Activated CD4-positive, alpha-beta T cell treated with anti-CD3 and anti-CD28 coated beads for 48 hours (primary cell): Measurements from ENCODE around the gene RAP1GAP.

ENCODE experiments used
- DNase-seq: peaks from one replicate; pipeline ENCODE4 v3.0.0-alpha.2; 2020

RAP1GAP gene

DNA sequence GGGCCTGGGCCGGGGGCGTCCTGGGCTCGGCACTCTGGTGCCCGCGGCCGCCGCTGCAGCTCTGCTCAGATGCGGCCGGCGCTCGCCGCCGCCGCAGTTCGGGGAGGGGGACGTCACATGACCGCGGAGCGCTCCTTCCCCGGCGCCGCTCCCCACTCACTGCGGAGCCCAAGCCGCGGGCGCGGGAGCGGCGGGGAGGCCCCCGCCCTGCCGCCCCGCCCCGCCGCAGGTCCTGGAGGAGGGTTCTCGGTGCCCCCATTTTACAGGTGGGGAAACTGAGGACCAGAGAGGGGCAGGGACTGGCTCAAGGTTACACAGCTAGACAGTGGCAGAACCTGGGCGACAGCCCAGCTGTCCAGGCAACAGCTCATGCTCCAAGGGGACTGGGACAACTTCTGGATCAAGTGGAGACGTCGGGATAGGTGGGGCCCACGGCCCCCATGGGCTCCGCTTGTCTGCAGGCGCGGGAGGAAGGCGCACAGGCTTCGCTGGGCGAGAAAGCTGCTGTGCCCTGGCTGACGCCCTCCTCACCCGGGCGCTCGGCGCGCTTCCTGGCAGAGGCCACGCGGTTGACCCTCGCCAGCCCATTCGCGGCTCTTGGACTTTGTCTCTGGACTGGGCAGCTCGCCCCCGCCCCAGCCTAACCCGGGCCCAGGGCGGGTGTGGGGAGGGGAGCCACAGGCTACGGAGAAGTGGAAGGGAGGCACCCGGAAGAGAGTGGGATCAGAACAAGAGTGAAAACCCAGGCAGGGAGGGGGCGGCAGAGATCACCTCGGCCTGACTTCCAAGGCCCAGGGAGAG is at the start of gene RAP1GAP:
RAP1GAP (minus strand) TSS at position 100 of the 801 bp plus-strand sequence. CDS start 49,325 bp downstream, outside the sequence.
- DNase-seq: peak; percentile 47

GRCh38 chr1:21716169-21716568 is 47.0 kb upstream of the RAP1GAP start:
- DNase-seq: no peak

GRCh38 chr1:21707891-21708290 is 38.7 kb upstream of the RAP1GAP start:
- no peak for DNase-seq

- DNase-seq: no peak
Measured at GRCh38 chr1:21707086-21707840, 38.1 kb upstream of the RAP1GAP start.

GRCh38 chr1:21706151-21706835 is 37.1 kb upstream of the RAP1GAP start:
- no peak for DNase-seq

- DNase-seq: no peak
Measured at GRCh38 chr1:21705303-21705980, 36.3 kb upstream of the RAP1GAP start.

DNA sequence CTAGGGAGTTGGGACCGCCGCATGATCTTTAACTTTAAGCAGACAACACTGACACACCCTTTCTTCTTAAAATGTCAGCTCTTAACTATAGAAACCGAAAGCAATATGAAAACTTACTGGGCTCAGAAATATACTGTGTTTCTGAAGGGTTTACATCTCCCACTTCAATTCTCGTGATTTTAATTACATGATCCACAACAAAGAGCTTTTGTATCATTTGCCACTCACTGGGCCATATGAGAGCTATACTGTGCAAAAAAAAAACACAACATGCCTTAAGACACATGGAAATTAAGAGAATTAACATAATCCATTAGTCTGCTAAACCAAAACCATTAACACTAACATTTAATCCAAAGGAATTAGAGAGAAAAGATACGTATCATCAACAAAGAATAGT is 35.0 kb upstream of the RAP1GAP start:
- DNase-seq: no peak

GRCh38 chr1:21703318-21703963 is 34.3 kb upstream of the RAP1GAP start:
- no peak for DNase-seq

DNA sequence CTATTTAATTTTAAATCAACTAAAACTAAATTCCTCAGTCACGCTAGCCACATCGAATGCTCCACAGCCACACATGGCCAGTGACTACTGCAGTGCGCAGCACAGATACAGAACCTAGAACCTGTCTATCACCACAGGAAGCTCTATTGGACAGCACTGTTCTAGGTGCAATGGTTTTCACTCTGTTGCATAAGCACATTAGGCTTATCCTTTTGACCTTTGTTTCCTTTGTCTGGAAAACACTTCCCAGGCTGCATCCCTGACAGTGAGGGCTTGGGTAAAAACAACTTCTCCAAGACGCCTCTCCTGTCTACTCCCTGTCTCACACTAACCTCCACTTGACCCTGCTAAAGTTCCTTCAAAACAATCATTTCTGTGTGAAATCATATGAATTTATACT is 33.6 kb upstream of the RAP1GAP start:
- no peak for DNase-seq

DNA sequence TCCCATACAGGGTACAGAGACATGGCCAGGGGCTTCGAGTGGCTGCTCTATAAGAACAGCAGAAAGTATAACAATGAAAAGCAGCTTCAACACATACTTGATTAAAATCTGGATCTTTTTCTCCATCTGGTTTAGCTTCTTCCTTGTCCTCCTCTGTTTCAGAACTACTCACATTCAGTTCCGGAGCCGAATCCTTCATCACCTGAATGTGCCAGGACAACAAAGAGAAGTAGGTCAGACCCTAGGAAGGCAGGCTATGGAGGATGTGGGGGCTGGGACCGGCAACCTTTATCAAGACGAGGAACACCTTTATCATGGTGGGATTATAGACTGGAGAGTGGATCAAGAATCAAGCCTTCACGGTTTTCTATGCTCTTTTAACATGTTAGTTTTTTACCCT is 32.2 kb upstream of the RAP1GAP start:
- DNase-seq: no peak

GRCh38 chr1:21700094-21700493 is 30.9 kb upstream of the RAP1GAP start:
- no peak for DNase-seq

- no peak for DNase-seq
Measured at GRCh38 chr1:21696931-21697330, 27.8 kb upstream of the RAP1GAP start.

- DNase-seq: no peak
Measured at GRCh38 chr1:21693732-21694131, 24.6 kb upstream of the RAP1GAP start.

DNA sequence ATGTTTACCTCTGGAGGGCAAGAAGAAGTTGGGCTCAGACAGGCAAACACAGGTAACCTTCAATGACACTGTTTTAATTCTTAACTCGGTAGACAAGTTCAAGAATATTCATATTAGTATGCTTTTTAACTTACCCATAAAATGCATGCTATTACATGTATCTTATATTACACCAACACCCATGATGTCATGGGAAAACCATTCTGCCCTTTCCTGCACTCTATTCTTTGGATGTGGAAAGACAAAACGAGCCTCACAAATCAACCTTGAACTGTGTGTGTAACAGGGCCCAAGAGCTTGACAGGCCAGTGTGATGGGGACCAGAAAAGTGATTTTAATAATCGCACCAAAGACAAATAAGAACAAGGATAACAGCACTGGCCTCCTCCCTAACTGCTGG is 22.6 kb upstream of the RAP1GAP start:
- no peak for DNase-seq

- DNase-seq: no peak
Measured at GRCh38 chr1:21689661-21690372, 20.7 kb upstream of the RAP1GAP start.

DNA sequence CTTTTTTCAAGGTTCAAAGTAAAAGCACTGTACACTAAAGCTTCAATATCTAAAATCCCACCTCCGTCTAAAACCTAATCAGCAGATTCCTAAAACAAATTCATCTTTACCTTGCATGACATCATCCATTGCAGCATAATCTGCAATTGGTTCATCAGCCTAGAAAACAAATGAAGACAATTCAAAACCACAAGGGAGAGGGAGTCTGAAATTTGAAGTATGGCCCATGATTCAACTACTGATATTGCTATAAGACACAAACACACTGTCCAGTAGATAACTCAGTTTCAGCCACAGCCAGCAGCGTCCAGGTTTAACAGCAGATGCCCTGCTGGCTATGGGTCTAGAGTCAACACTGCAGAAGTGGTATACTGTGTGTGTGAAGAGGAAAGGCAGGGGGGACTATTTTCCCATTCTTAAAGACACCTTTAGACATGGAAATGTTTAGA is 17.9 kb upstream of the RAP1GAP start:
- no peak for DNase-seq

GRCh38 chr1:21685946-21686678 is 17.0 kb upstream of the RAP1GAP start:
- no peak for DNase-seq

- no peak for DNase-seq
Measured at GRCh38 chr1:21681426-21681825, 12.3 kb upstream of the RAP1GAP start.

DNA sequence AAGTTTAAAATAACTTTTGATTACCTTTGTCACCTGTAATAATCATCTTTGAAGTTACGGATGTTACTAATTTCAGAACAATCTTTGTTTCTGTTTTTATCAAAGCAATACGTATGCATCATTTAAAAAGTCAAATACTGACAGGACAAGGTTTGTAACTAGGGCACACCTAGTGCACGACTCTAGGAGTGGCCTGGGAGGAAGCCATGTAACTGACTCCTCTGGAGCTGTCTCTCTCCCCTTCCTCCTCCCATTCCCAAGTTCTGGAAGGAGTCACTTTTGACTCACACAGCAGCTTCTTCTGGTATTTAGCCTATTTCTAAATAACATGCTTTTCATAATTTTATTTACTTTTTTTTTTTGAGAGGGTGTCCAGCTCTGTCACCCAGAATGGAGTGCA is 11.8 kb upstream of the RAP1GAP start:
- DNase-seq: no peak

- no peak for DNase-seq
Measured at GRCh38 chr1:21680381-21680780, 11.2 kb upstream of the RAP1GAP start.

DNA sequence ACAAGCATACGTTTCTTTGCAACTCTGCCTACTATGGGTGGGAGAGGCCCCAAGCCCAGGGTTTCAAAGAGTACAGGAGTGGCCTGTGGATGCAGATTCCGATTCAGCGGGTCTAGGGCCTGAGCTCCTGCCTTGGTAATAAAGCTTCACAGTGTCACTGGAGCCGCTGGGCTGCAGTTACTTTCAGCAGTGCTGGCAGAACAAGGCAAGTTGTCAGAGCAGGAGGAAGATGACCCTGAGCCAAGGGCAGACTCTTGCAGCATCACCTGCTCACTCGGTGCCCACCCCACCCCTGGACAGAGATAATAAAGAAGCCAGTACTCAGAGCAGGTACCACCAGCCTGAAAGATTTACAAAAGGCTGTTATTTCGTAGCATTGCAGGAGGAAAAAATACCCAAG is 8.0 kb upstream of the RAP1GAP start:
- DNase-seq: no peak
